ENCODE measurements around the gene DIP2B. TPM values are rescaled to one million over a fixed set of nuclear protein-coding genes. Genes with fewer than 3 reads are reported as not detected.

Gene DIP2B
- total RNA-seq, 1 experiment from 2014 or later, result 20.0 TPM

DNA sequence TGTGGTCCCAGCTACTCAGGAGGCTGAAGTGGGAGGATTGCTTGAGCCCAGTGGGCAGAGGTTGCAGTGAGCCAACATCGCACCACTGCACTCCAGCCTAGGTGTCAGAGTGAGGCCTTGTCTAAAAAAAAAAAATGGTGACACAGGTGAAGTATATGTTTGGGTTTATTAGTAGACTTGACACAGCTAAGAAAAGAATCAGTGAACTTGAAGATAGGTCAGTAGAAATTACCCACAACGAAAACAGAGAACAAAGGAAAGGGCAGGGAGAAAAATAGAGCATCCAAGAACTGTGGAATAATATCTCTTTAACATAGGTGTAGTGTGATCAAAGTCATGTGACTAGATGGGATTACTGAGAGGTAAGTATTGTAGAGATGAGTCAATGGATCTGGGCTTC is 282.8 kb downstream of the DIP2B start:
- Mint-ChIP-seq H3K4me3 (no peak overlapping the region), H3K4me1 (no peaks in the 10 kb centered on the region), H3K27me3 (ENCODE audit: low read depth) (no peaks in the 10 kb centered on the region), H3K27ac (no peak overlapping the region), H3K36me3 (ENCODE audit: insufficient read depth in 1 of 3, low read depth in 3 of 3) (peaks cover 26 to 33% (median 28%) of the 10 kb centered on the region in 3 experiments), H3K9me3 (peaks cover 8 to 13% of the 10 kb centered on the region in 2 experiments; a peak in 4 of 5 replicates)
- Histone ChIP-seq H2BK15ac (ENCODE audit: low read depth, low read length) (no peak overlapping the region), H3K56ac (ENCODE audit: insufficient read length, low read depth, low read length) (no peak overlapping the region), H3K23ac (ENCODE audit: insufficient read length, low read depth, low read length) (no peak overlapping the region), H3K9ac (ENCODE audit: extremely low read depth, insufficient read length, low read length) (no peak overlapping the region), H3K9me3 (ENCODE audit: control insufficient read depth, low read depth, low read length) (no peaks in the 10 kb centered on the region), H3K79me2 (ENCODE audit: insufficient read depth, low read length) (no peaks in the 10 kb centered on the region; the same call in 1 of the 2 replicates), H2AK5ac (ENCODE audit: insufficient read length, low read length) (no peak overlapping the region), H3K27ac (ENCODE audit: insufficient read length, low read depth, low read length) (no peak overlapping the region), H3K79me1 (ENCODE audit: insufficient read depth, low read depth, low read length, poor library complexity, severe bottlenecking) (no peaks in the 10 kb centered on the region), H3K27me3 (ENCODE audit: insufficient read depth, low read length) (no peaks in the 10 kb centered on the region), H3K4me2 (ENCODE audit: insufficient read depth, insufficient read length, low read length) (no peak overlapping the region), H3K18ac (ENCODE audit: insufficient read length, low read depth, low read length) (no peak overlapping the region), H2BK120ac (ENCODE audit: low read depth, low read length, poor library complexity, severe bottlenecking) (no peak overlapping the region), H3K14ac (ENCODE audit: insufficient read depth, low read length) (no peak overlapping the region), H2BK20ac (ENCODE audit: low read depth, low read length, poor library complexity, severe bottlenecking) (no peak overlapping the region), H3T11ph (ENCODE audit: low read length) (no peak overlapping the region), H2BK12ac (ENCODE audit: insufficient read length, low read depth, low read length) (no peak overlapping the region), H4K20me1 (ENCODE audit: control insufficient read depth, insufficient read depth, insufficient read length) (no peaks in the 10 kb centered on the region), H4K5ac (ENCODE audit: insufficient read length, low read depth, low read length) (no peak overlapping the region), H3K4ac (ENCODE audit: low read depth, low read length) (no peak overlapping the region), H2BK5ac (ENCODE audit: insufficient read length, low read length) (no peak overlapping the region), H3K23me2 (ENCODE audit: insufficient read length, low read depth, low read length, poor library complexity, severe bottlenecking) (no peaks in the 10 kb centered on the region), H4K8ac (replicated peaks; ENCODE audit: insufficient read length, low read depth, low read length) (no peak overlapping the region), H3K4me1 (ENCODE audit: insufficient read depth, low read length) (no peaks in the 10 kb centered on the region), H2AFZ (ENCODE audit: low read length) (no peak overlapping the region), H4K91ac (ENCODE audit: insufficient read length, low read depth, low read length) (no peak overlapping the region)
- WGBS (ENCODE audit: extremely low coverage, insufficient read length, low lambda C conversion rate), result no CpG with 5 or more reads among the region's 2 CpGs
- TF ChIP-seq, protein P1, sequence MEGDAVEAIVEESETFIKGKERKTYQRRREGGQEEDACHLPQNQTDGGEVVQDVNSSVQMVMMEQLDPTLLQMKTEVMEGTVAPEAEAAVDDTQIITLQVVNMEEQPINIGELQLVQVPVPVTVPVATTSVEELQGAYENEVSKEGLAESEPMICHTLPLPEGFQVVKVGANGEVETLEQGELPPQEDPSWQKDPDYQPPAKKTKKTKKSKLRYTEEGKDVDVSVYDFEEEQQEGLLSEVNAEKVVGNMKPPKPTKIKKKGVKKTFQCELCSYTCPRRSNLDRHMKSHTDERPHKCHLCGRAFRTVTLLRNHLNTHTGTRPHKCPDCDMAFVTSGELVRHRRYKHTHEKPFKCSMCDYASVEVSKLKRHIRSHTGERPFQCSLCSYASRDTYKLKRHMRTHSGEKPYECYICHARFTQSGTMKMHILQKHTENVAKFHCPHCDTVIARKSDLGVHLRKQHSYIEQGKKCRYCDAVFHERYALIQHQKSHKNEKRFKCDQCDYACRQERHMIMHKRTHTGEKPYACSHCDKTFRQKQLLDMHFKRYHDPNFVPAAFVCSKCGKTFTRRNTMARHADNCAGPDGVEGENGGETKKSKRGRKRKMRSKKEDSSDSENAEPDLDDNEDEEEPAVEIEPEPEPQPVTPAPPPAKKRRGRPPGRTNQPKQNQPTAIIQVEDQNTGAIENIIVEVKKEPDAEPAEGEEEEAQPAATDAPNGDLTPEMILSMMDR (conservative IDR thresholded peaks at IDR 0.05), result no peak
- DNase-seq, result no peak

Measured in H9 (cell line).